Transverse colon (tissue), 4 donors: Measurements from ENCODE around the gene KIDINS220. TPM values are rescaled to one million over a fixed set of nuclear protein-coding genes. Genes with fewer than 3 reads are reported as not detected.

Source experiments
- DNase-seq: peaks from one replicate; pipeline ENCODE4 v3.0.0-alpha.2; 2019
- H3K27ac ChIP-seq, 4 donors: fragments of 200-600 bp; sonication (generic); 2 replicates each; pipeline ENCODE4 v1.5.1; 2016 to 2018; ENCODE audit warnings: inconsistent platforms in 4 of 4
- H3K27me3 ChIP-seq: fragments of 200-600 bp; sonication (generic); 2 replicates; pipeline ENCODE4 v1.5.1; 2017; ENCODE audit warnings: inconsistent platforms
- H3K36me3 ChIP-seq, 4 donors: fragments of 200-600 bp; sonication (generic); 2 replicates each; pipeline ENCODE4 v1.5.1; 2017 to 2019; ENCODE audit warnings: inconsistent platforms in 4 of 4
- H3K4me1 ChIP-seq, 4 donors: fragments of 200-600 bp; sonication (generic); 2 replicates each; pipeline ENCODE4 v1.5.1; 2017 to 2020; ENCODE audit warnings: inconsistent platforms in 4 of 4
- H3K4me3 ChIP-seq, 4 donors: fragments of 200-600 bp; sonication (generic); 1 replicate in 1 of 4; 2 replicates in 3 of 4; pipeline versions ENCODE4 v1.5.1 to v1.6.1; 2017 to 2019; ENCODE audit warnings: inconsistent platforms in 4 of 4
- H3K9me3 ChIP-seq, 2 donors: fragments of 200-600 bp; sonication (generic); 2 replicates each; pipeline ENCODE4 v1.5.1; 2017 to 2019; ENCODE audit warnings: inconsistent platforms in 2 of 2
- EP300 ChIP-seq: sonication (generic); formaldehyde crosslinking; IDR thresholded peaks from one replicate; pipeline ENCODE4 v1.6.1; 2017; ENCODE audit warnings: antibody characterized with exemption, low read depth
- POLR2A ChIP-seq: fragments of 450-650 bp; IDR thresholded peaks from one replicate; pipeline ENCODE4 v1.6.1; 2016; ENCODE audit warnings: antibody characterized with exemption, mild to moderate bottlenecking, moderate library complexity
- POLR2AphosphoS5 ChIP-seq, 3 donors: sonication (generic); formaldehyde crosslinking; IDR thresholded peaks; one replicate each; pipeline ENCODE4 v1.6.1; 2016; ENCODE audit warnings: antibody characterized with exemption in 3 of 3
- WGBS, 2 donors: methylation state at CpG; one replicate each; pipeline ENCODE4 v1.1.5; 2018; ENCODE audit warnings: low coverage in 1 of 2; 5-methylcytosine and 5-hydroxymethylcytosine counted together
- in situ Hi-C, 4 donors: fragments of 200-750 bp; cut with MboI; loops; one replicate each; pipeline versions ENCODE4 v1.15.0 to v1.15.1; 2017; ENCODE audit warnings: low sequenced_read_pairs in 3 of 4, low pct_ligation_motif_present in 1 of 4, low pct_unique_long_range_greater_than_20kb in 1 of 4
- intact Hi-C: fragments of 100-400 bp; cut with DNase I; formaldehyde crosslinking; loops from one replicate; pipeline ENCODE4 v1.15.1; 2023; ENCODE audit warnings: low total_unique reads
- total RNA-seq, 4 donors: library from RNA; depleted of rRNA; stranded (reverse); fragments of >200 nt; gene quantifications; one replicate each; pipeline ENCODE4 v1.1.0, GENCODE V29; 2016
- TF ChIP-seq, protein P1 (sequence below), 5 experiments: fragments of 200-600 bp in 3 of 5; fragments of 450-650 bp in 2 of 5; sonication (generic) in 3 of 5; IDR thresholded peaks; 1 replicate in 2 of 5; 2 replicates in 3 of 5; pipeline ENCODE4 v1.5.1; 2016 to 2017; ENCODE audit warnings: antibody characterized with exemption in 5 of 5, inconsistent platforms in 3 of 5, mild to moderate bottlenecking in 2 of 5, moderate library complexity in 1 of 5

Gene KIDINS220
- total RNA-seq, 4 donors from 2014 or later, result 79.3 to 110 (median 85.9) TPM

DNA sequence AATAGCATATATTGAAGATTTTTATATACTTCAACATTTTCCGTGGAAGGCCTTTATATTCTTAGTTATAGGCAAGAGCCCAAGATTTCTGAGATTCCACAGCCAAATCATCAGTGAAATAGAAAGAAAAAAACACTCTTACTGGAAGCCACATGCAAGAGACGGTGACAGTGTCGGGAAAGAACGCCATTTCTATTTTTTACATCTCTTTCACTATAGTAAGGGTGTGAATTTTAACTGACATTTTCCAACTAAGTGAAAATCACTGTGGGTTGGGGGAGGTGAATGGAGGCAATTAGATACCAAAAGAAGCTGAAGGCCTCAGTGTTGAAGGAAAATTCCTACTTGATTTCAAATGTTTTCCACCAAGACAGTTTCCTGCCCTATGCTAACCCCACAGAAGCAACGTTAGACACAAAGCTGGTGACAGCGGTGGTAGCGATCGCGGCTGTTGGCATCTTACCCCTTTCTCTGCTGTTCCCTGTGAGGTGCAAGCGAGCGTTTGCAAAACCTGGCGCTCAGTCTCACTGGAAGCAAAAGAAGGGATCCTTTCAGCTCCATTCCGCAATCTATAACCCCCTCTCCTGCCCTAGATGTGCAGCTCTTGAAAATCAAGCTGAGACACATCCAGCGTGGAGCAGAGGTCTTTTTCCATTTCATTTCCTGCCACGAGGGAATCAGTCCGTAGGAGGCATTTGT lies 135.6 kb downstream of the KIDINS220 start:
- H3K36me3 ChIP-seq, result no peaks in the 10 kb centered on the region
- H3K27me3 ChIP-seq, result no peaks in the 10 kb centered on the region
- WGBS, 2 donors, result 75 to 83% methylated on average over 4 to 16 of the region's 16 CpGs
- H3K4me1 ChIP-seq, result no peaks in the 10 kb centered on the region
- in situ Hi-C loops, result no loop called here
- no peak overlapping the region for H3K4me3 ChIP-seq
- no peaks in the 10 kb centered on the region for H3K9me3 ChIP-seq
- intact Hi-C loops, result no loop called here
- TF ChIP-seq, protein P1, sequence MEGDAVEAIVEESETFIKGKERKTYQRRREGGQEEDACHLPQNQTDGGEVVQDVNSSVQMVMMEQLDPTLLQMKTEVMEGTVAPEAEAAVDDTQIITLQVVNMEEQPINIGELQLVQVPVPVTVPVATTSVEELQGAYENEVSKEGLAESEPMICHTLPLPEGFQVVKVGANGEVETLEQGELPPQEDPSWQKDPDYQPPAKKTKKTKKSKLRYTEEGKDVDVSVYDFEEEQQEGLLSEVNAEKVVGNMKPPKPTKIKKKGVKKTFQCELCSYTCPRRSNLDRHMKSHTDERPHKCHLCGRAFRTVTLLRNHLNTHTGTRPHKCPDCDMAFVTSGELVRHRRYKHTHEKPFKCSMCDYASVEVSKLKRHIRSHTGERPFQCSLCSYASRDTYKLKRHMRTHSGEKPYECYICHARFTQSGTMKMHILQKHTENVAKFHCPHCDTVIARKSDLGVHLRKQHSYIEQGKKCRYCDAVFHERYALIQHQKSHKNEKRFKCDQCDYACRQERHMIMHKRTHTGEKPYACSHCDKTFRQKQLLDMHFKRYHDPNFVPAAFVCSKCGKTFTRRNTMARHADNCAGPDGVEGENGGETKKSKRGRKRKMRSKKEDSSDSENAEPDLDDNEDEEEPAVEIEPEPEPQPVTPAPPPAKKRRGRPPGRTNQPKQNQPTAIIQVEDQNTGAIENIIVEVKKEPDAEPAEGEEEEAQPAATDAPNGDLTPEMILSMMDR (IDR thresholded peaks at IDR 0.05), result no peak
- TF ChIP-seq EP300 (no peak), POLR2A (no peak), POLR2AphosphoS5 (IDR thresholded peaks at IDR 0.05) (no peak)
- no peak for DNase-seq
- H3K27ac ChIP-seq, result no peak overlapping the region

DNA sequence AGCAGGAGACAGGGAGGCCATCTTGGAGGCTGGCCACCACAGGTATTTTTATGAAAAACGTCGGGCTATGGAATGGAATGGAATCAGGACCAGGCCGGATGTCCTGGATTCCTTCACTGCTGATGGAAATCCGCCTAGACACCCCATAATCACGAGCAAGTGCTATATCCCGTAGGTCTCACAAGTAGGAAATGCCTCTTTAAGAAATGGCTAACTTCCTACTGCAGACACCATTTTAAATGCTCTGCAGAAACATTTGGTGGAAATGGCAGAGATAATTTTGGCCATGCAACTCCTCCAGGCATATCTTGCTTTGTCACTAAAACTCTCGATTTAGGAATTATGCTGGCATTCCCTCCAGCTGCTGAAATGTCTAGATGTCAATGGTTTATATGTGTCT lies 137.6 kb downstream of the KIDINS220 start:
- TF ChIP-seq, protein P1 (IDR thresholded peaks at IDR 0.05), result no peak
- TF ChIP-seq POLR2A (no peak), POLR2AphosphoS5 (IDR thresholded peaks at IDR 0.05) (no peak), EP300 (no peak)
- in situ Hi-C loops, result no loop called here
- 89 to 94% methylated on average over 3 to 7 of the region's 7 CpGs for WGBS, 2 donors
- no peaks in the 10 kb centered on the region for H3K27me3 ChIP-seq
- no peak overlapping the region for H3K4me3 ChIP-seq
- H3K36me3 ChIP-seq, result no peaks in the 10 kb centered on the region
- H3K4me1 ChIP-seq, result no peaks in the 10 kb centered on the region
- no peak overlapping the region for H3K27ac ChIP-seq
- DNase-seq, result no peak
- intact Hi-C loops, result no loop called here
- no peaks in the 10 kb centered on the region for H3K9me3 ChIP-seq

DNA sequence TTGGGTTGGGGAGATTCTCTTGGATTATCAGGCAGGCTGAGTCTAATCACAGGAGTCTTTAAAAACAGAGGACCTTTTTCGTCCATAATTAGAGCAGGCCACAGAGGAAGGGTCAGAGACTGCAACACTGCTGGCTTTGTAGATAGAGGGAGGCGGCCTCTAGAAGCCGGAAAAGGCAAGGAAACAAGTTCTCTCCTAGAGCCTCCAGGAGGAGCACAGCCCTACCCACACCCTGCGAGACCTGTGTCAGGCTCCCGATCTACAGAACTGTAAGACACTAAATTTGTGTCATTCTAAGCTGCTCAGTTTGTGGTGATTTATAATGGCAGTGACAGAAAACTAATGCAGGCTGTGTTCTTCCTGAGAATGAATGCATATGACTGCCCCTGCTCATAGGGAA lies 140.2 kb downstream of the KIDINS220 start:
- TF ChIP-seq, protein P1 (IDR thresholded peaks at IDR 0.05), result no peak
- TF ChIP-seq POLR2AphosphoS5 (IDR thresholded peaks at IDR 0.05) (no peak), EP300 (no peak), POLR2A (no peak)
- H3K4me1 ChIP-seq, result peaks cover 0 to 10% (median 7%) of the 10 kb centered on the region in 4 donors
- intact Hi-C loops (no loop called here), in situ Hi-C loops (no loop called here)
- WGBS, 2 donors, result 66% methylated on average over 5 of the region's 5 CpGs; no CpG with 5 or more reads in 1 of the 2 donors
- H3K9me3 ChIP-seq, result no peaks in the 10 kb centered on the region
- H3K36me3 ChIP-seq, result no peaks in the 10 kb centered on the region
- no peak overlapping the region for H3K27ac ChIP-seq
- no peak overlapping the region for H3K4me3 ChIP-seq
- DNase-seq, result no peak
- H3K27me3 ChIP-seq, result peaks cover 2% of the 10 kb centered on the region

DNA sequence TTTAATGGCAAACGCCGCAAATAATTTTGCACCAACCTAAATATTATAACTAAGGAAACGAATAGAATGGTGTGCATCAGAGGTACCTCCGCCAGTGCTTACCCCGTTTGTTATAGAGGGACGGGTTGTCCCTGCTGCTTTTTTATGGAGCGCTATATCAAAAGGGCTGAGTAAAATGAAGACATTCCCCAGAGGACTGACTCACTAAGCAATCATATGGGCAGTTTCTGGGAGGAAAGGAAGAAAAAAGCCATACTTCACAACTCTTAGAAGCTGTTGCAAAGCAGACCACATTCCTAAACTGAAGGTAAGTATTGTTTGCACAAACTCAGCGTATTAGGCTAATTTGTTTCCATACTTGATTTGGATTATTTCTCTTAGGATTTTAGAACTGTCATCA lies 142.7 kb downstream of the KIDINS220 start:
- H3K36me3 ChIP-seq, result no peaks in the 10 kb centered on the region
- peaks cover 2% of the 10 kb centered on the region for H3K27me3 ChIP-seq
- in situ Hi-C loops (no loop called here), intact Hi-C loops (no loop called here)
- no peak overlapping the region for H3K27ac ChIP-seq
- DNase-seq, result no peak
- TF ChIP-seq, protein P1 (IDR thresholded peaks at IDR 0.05), result no peak
- TF ChIP-seq POLR2A (no peak), POLR2AphosphoS5 (IDR thresholded peaks at IDR 0.05) (no peak), EP300 (no peak)
- peaks cover 0 to 10% (median 7%) of the 10 kb centered on the region in 4 donors for H3K4me1 ChIP-seq
- H3K9me3 ChIP-seq, result no peaks in the 10 kb centered on the region
- no peak overlapping the region for H3K4me3 ChIP-seq
- 77 to 79% methylated on average over 8 of the region's 8 CpGs for WGBS, 2 donors
